Lung (tissue), 12 donors: Measurements from ENCODE around the gene CCL18. TPM values are rescaled to one million over a fixed set of nuclear protein-coding genes. Genes with fewer than 3 reads are reported as not detected.
"Not testable (repeated sequence)": the region's sequence is repeated elsewhere in the genome, so short reads cannot be mapped to it uniquely, and the experiment has no call there.

Experiments used
- ATAC-seq: fragments of 200-7000 bp; cut with Tn5 transposase; one replicate; pipeline ENCODE4 v1.9.1; 2020; ENCODE audit warnings: moderate number of reproducible peaks; ENCODE audit not compliant: insufficient read depth, low FRiP score
- DNase-seq, 3 donors: peaks; one replicate each; pipeline ENCODE4 v3.0.0-alpha.2; 2013 to 2017
- H3K27ac ChIP-seq, 2 donors: one replicate each; pipeline ENCODE4 v1.5.1; 2013; ENCODE audit warnings: mild to moderate bottlenecking in 2 of 2, moderate library complexity in 2 of 2, control low read depth in 1 of 2, inconsistent platforms in 1 of 2, low read depth in 1 of 2, low read length in 1 of 2
- H3K27me3 ChIP-seq, 3 donors: one replicate each; pipeline ENCODE4 v1.5.1; 2013; ENCODE audit warnings: low read length in 2 of 3; ENCODE audit not compliant: control insufficient read depth in 3 of 3, insufficient read depth in 3 of 3
- H3K36me3 ChIP-seq, 4 donors: one replicate each; pipeline ENCODE4 v1.5.1; 2013; ENCODE audit warnings: low read length in 4 of 4, mild to moderate bottlenecking in 1 of 4, moderate library complexity in 1 of 4; ENCODE audit not compliant: control insufficient read depth in 4 of 4, insufficient read depth in 4 of 4
- H3K4me1 ChIP-seq, 5 donors: one replicate each; pipeline ENCODE4 v1.5.1; 2013; ENCODE audit warnings: low read length in 5 of 5, mild to moderate bottlenecking in 2 of 5, moderate library complexity in 1 of 5; ENCODE audit not compliant: control insufficient read depth in 5 of 5, insufficient read depth in 5 of 5
- H3K4me3 ChIP-seq: one replicate; pipeline ENCODE4 v1.5.1; 2013; ENCODE audit warnings: mild to moderate bottlenecking, control low read depth, moderate library complexity
- H3K9ac ChIP-seq, 2 donors: one replicate each; pipeline ENCODE4 v1.5.1; 2013; ENCODE audit warnings: low read length in 2 of 2, control low read depth in 1 of 2; ENCODE audit not compliant: insufficient read depth in 1 of 2
- H3K9me3 ChIP-seq, 4 donors: one replicate each; pipeline ENCODE4 v1.5.1; 2013; ENCODE audit warnings: low read length in 3 of 4, mild to moderate bottlenecking in 1 of 4, moderate library complexity in 1 of 4; ENCODE audit not compliant: control insufficient read depth in 4 of 4, insufficient read depth in 3 of 4
- WGBS, 2 donors: extraction: QIAGEN DNeasy Blood & Tissue Kit; methylation state at CpG; one replicate each; pipeline ENCODE4 v1.1.7; 2013; 5-methylcytosine and 5-hydroxymethylcytosine counted together
- polyA plus RNA-seq, 2 donors: library from polyadenylated mRNA; stranded (reverse); fragments of 200-250 nt; gene quantifications; one replicate each; pipeline ENCODE4 v1.2.1, GENCODE V29; 2013
- total RNA-seq, 2 donors: library from RNA; depleted of rRNA in 1 of 2; stranded (reverse); fragments of >200 nt in 1 of 2; gene quantifications; one replicate each; pipeline ENCODE4 v1.2.1, GENCODE V29; 2014 to 2021
- TF ChIP-seq, protein P1 (sequence below): IDR thresholded peaks from 2 replicates; pipeline ENCODE4 v1.5.1; 2012; ENCODE audit warnings: mild to moderate bottlenecking; ENCODE audit errors: control extremely low read depth, extremely low read depth
- donor health status: control.
- donor health status: control.
- donor health status: Bipolar disorder and iron deficiency.
- donor health status: healthy.
- donor health status: DM: yes; HTN: yes; CAD: no.

CCL18 gene
- total and polyA plus RNA-seq, 4 donors = 8.7 to 89.9 (median 58.6) TPM

DNA sequence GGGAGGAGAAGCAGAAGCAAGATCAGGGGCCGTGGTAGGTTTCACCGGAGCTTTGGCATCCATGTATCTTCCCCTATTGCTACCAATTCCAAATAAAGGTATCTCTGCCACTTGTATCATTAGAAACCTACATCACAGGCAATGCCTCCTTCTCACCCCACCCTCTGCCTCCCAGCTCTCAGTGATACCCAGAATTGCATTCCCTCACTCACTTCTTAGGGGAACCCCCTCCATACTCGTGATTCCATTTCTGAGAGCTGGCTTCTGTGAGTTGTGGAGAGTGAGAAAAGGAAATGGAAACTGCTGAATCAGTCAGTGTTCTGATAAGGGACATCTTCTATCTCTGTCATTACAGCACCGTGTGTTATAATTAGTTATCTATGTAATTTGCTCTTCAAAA lies 28.2 kb downstream of the CCL18 start:
- Histone ChIP-seq H3K4me3 (no peak overlapping the region), H3K27me3 (peaks cover 0 to 2% (median 0%) of the 10 kb centered on the region in 3 donors), H3K27ac (no peak overlapping the region), H3K36me3 (no peaks in the 10 kb centered on the region), H3K4me1 (no peaks in the 10 kb centered on the region), H3K9ac (no peak overlapping the region), H3K9me3 (no peaks in the 10 kb centered on the region)
- ATAC-seq (no peak), DNase-seq (no peak)
- TF ChIP-seq, protein P1, sequence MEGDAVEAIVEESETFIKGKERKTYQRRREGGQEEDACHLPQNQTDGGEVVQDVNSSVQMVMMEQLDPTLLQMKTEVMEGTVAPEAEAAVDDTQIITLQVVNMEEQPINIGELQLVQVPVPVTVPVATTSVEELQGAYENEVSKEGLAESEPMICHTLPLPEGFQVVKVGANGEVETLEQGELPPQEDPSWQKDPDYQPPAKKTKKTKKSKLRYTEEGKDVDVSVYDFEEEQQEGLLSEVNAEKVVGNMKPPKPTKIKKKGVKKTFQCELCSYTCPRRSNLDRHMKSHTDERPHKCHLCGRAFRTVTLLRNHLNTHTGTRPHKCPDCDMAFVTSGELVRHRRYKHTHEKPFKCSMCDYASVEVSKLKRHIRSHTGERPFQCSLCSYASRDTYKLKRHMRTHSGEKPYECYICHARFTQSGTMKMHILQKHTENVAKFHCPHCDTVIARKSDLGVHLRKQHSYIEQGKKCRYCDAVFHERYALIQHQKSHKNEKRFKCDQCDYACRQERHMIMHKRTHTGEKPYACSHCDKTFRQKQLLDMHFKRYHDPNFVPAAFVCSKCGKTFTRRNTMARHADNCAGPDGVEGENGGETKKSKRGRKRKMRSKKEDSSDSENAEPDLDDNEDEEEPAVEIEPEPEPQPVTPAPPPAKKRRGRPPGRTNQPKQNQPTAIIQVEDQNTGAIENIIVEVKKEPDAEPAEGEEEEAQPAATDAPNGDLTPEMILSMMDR = no peak
- 54 to 55% methylated on average over 4 of the region's 4 CpGs for WGBS, 2 donors

DNA sequence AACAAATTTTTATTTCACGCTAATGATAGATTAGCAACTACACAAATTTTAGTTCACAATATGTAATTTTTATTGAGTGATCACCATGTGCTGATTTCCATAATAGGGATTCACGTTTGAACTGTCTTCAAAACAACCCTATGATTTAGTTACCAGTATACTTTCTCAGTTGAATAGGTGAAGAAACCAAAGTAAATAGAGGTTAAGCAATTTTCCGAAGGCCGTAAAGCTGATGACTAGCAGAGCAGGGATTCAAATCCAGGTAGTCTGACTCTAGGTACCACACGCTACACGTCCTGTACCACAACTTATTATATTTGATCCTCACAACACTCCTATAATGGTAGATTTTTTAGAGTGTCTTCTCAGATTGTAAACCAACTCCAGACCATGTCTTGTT lies 28.6 kb downstream of the CCL18 start:
- not testable (repeated sequence) for ATAC-seq, DNase-seq, H3K4me1 ChIP-seq, H3K9ac ChIP-seq, H3K27ac ChIP-seq, H3K4me3 ChIP-seq, H3K9me3 ChIP-seq, H3K36me3 ChIP-seq, H3K27me3 ChIP-seq
- 79 to 89% methylated on average over 6 of the region's 6 CpGs for WGBS, 2 donors

DNA sequence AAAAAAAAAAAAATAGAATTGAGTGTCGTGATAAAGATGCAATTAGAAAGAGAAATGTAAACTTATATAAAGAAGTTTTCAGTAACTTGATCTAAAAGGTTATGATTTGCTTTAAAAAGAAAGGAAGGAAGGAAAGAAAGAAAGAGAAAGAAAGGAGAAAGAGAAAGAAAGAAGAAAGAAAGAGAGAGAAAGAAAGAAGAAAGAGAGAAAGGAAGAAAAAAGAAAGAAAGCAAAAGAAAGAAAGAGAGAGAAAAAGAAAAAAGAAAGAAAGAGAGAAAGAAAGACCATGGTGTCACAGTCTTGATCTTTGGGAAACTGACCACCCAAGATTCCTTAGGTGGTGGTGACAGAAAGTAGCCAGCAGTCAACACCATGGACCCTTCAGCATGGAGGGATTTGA lies 30.2 kb downstream of the CCL18 start:
- no peak overlapping the region for H3K27ac ChIP-seq
- H3K4me1 ChIP-seq = no peaks in the 10 kb centered on the region
- no peak overlapping the region for H3K9ac ChIP-seq
- DNase-seq (no peak), ATAC-seq (no peak)
- H3K4me3 ChIP-seq = no peak overlapping the region
- H3K36me3 ChIP-seq = no peaks in the 10 kb centered on the region
- H3K27me3 ChIP-seq = peaks cover 0 to 2% (median 0%) of the 10 kb centered on the region in 3 donors
- WGBS, 2 donors = 88 to 95% methylated on average over 1 of the region's 1 CpG
- no peaks in the 10 kb centered on the region for H3K9me3 ChIP-seq
- TF ChIP-seq, protein P1 = no peak

DNA sequence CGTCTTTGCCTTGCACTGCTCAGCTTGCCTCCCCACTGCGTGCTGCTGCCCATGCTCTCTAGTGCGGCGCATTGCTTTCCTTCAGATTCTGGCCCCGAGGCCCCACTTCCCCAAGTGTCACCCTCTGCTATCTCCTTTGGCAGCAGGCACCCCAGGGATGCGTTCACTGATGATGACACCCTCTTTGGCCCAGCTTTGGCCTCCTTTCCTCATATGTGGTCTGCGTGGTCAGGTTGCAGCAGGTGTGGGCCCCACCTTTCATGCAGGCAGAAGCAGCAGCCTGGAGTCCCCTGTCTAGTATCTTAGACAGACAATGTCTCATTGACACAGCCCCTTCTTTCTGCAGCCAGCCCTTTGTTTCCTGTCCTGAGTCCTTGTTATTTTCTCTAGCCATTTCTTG lies 30.7 kb downstream of the CCL18 start:
- no peaks in the 10 kb centered on the region for H3K4me1 ChIP-seq
- no peak overlapping the region for H3K27ac ChIP-seq
- no peak overlapping the region for H3K9ac ChIP-seq
- TF ChIP-seq, protein P1 = no peak
- H3K9me3 ChIP-seq = no peaks in the 10 kb centered on the region
- DNase-seq = no peak
- no peaks in the 10 kb centered on the region for H3K36me3 ChIP-seq
- no peak overlapping the region for H3K4me3 ChIP-seq
- WGBS, 2 donors = 76 to 89% methylated on average over 7 of the region's 7 CpGs
- H3K27me3 ChIP-seq = peaks cover 0 to 2% (median 0%) of the 10 kb centered on the region in 3 donors
- ATAC-seq = no peak
